RWPE1 (cell line): ENCODE results near the gene SBK1.

Experiments
- CTCF ChIA-PET: fragments of 350-600 bp; sonication (Branson Sonifier 250); formaldehyde crosslinking; extraction: SDS; loops from one replicate; lab custom pipeline; 2021; lab: Yijun Ruan, JAX
- POLR2A ChIA-PET: fragments of 400-600 bp; formaldehyde crosslinking; extraction: SDS; loops from one replicate; lab custom pipeline; 2020; ENCODE audit warnings: antibody characterized with exemption; ENCODE audit not compliant: low non-redundant PET; lab: Yijun Ruan, JAX
- DNase-seq: peaks from one replicate; pipeline ENCODE4 v3.0.0; 2012; ENCODE audit warnings: low spot score
- H3K27ac ChIP-seq: fragments of 450-650 bp; 2 replicates; pipeline ENCODE4 v1.5.1; 2017
- CTCF ChIP-seq: fragments of 450-650 bp; conservative IDR thresholded peaks from 2 replicates; pipeline ENCODE4 v1.5.1; 2017; ENCODE audit warnings: low read depth, mild to moderate bottlenecking

Gene SBK1

GRCh38 chr16:28279006-28279405, 13.3 kb upstream of the SBK1 start:
- DNase-seq: no peak
- POLR2A ChIA-PET: no interaction called here
- TF ChIP-seq CTCF: no peak
- CTCF ChIA-PET: interaction anchor here (2.3 kb wide), 1 partner anchor 38 kb away, joined by 11 read pairs; no protein-coding TSS in a partner anchor
- no peak overlapping the region for H3K27ac ChIP-seq

GRCh38 chr16:28280881-28281836, 11.2 kb upstream of the SBK1 start:
- ChIA-PET CTCF (interaction anchor here (1.1 kb wide), 1 partner anchor 41 kb away, joined by 3 read pairs; no protein-coding TSS in a partner anchor), POLR2A (no interaction called here)
- no peak for TF ChIP-seq CTCF
- no peak overlapping the region for H3K27ac ChIP-seq
- DNase-seq: no peak

- no peak overlapping the region for H3K27ac ChIP-seq
- POLR2A ChIA-PET: no interaction called here
- no peak for DNase-seq
- no peak for TF ChIP-seq CTCF
- CTCF ChIA-PET: interaction anchor here (1.1 kb wide), 1 partner anchor 40 kb away, joined by 3 read pairs; no protein-coding TSS in a partner anchor
Measured at GRCh38 chr16:28282045-28282444, 10.3 kb upstream of the SBK1 start.

- DNase-seq: no peak
- ChIA-PET POLR2A (no interaction called here), CTCF (interaction anchor here (0.6 to 0.7 kb wide), 2 partner anchors 8 to 128 kb away, joined by 3 read pairs; no protein-coding TSS in a partner anchor)
- TF ChIP-seq CTCF: no peak
- no peak overlapping the region for H3K27ac ChIP-seq
Measured at GRCh38 chr16:28283173-28283572, 9.2 kb upstream of the SBK1 start.

GRCh38 chr16:28283798-28284577, 8.3 kb upstream of the SBK1 start:
- POLR2A ChIA-PET: no interaction called here
- CTCF ChIA-PET: interaction anchor here (0.6 kb wide), 1 partner anchor 7 kb away, joined by 3 read pairs; no protein-coding TSS in a partner anchor
- H3K27ac ChIP-seq: no peak overlapping the region
- no peak for DNase-seq
- TF ChIP-seq CTCF: no peak

- TF ChIP-seq CTCF: no peak
- DNase-seq: no peak
- POLR2A ChIA-PET: no interaction called here
- H3K27ac ChIP-seq: no peak overlapping the region
- CTCF ChIA-PET: no interaction called here
Measured at GRCh38 chr16:28285649-28286048, 6.7 kb upstream of the SBK1 start.
